ENCODE measurements around the gene ZNF587B. TPM values are rescaled to one million over a fixed set of nuclear protein-coding genes. Genes with fewer than 3 reads are reported as not detected.
"Not testable (repeated sequence)": the region's sequence is repeated elsewhere in the genome, so short reads cannot be mapped to it uniquely, and the experiment has no call there.

Gene ZNF587B
- total RNA-seq, 1 experiment from 2014 or later: 43.2 TPM

- Mint-ChIP-seq H3K36me3 (peaks cover 31% of the 10 kb centered on the region), H3K4me3 (peak within 1 kb of the TSS; percentile 86), H3K4me1 (peaks cover 23% of the 10 kb centered on the region), H3K27ac (peak within 1 kb of the TSS; percentile 95)
- ChIA-PET POLR2A (interaction anchor here (0.6 to 1.0 kb wide), 6 partner anchors 17 to 80 kb away, joined by 3 to 8 read pairs (median 4); partner anchors contain the start of genes ZNF552, ZNF586 and ZNF587B), CTCF (interaction anchor here (0.6 to 1.9 kb wide), 2 partner anchors 28 to 141 kb away, joined by 4 to 8 read pairs; partner anchors contain the start of gene ZNF154)
- peak; percentile 67 for DNase-seq (ENCODE audit: low spot score)
- ATAC-seq: peak; percentile 89
- H3K27me3 Mint-ChIP-seq (ENCODE audit: low read depth); H3K9me3 Mint-ChIP-seq: not testable (repeated sequence)
- TF ChIP-seq MAX (CRISPR knock-in tag; IDR thresholded peaks at IDR 0.05): peak; percentile 45; the same call in 1 of the 2 replicates
- TF ChIP-seq NFATC4 (CRISPR knock-in tag; IDR thresholded peaks at IDR 0.05): peak; percentile 41; the same call in 1 of the 2 replicates
- peak; percentile 81 for TF ChIP-seq GABPB1 (CRISPR knock-in tag; IDR thresholded peaks at IDR 0.05)
- TF ChIP-seq NFYB (CRISPR knock-in tag; conservative IDR thresholded peaks at IDR 0.05; ENCODE audit: low read depth): peak; percentile 77
- 0 out of 2 replicates have a peak, but pooled peaks have one; percentile 43 for TF ChIP-seq AR (CRISPR knock-in tag; IDR thresholded peaks at IDR 0.05)
- 0 out of 2 replicates have a peak, but pooled peaks have one; percentile 35 for TF ChIP-seq NFE2L1 (CRISPR knock-in tag; IDR thresholded peaks at IDR 0.05)
- peak; percentile 57; the same call in 1 of the 2 replicates for TF ChIP-seq FOXK1 (CRISPR knock-in tag; IDR thresholded peaks at IDR 0.05)
- TF ChIP-seq FOXP1 (CRISPR knock-in tag; IDR thresholded peaks at IDR 0.05; ENCODE audit: borderline replicate concordance): peak; percentile 46; the same call in 1 of the 2 replicates
- peak; percentile 54; the same call in 1 of the 2 replicates for TF ChIP-seq MYBL2 (CRISPR knock-in tag; IDR thresholded peaks at IDR 0.05)
- TF ChIP-seq USF1 (CRISPR knock-in tag; IDR thresholded peaks at IDR 0.05): peak; percentile 52; the same call in 1 of the 2 replicates
- peak; percentile 63; the same call in 1 of the 2 replicates for TF ChIP-seq ZNF532 (CRISPR knock-in tag; IDR thresholded peaks at IDR 0.05; ENCODE audit: borderline replicate concordance)
- peak; percentile 71 for TF ChIP-seq ERG (CRISPR knock-in tag; IDR thresholded peaks at IDR 0.05)
- peak; percentile 44; the same call in 1 of the 2 replicates for TF ChIP-seq PRRX2 (CRISPR knock-in tag; IDR thresholded peaks at IDR 0.05)
- TF ChIP-seq SP1 (CRISPR knock-in tag; conservative IDR thresholded peaks at IDR 0.05): 0 out of 2 replicates have a peak, but pooled peaks have one; percentile 27
- TF ChIP-seq, protein P1, sequence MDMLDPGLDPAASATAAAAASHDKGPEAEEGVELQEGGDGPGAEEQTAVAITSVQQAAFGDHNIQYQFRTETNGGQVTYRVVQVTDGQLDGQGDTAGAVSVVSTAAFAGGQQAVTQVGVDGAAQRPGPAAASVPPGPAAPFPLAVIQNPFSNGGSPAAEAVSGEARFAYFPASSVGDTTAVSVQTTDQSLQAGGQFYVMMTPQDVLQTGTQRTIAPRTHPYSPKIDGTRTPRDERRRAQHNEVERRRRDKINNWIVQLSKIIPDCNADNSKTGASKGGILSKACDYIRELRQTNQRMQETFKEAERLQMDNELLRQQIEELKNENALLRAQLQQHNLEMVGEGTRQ (CRISPR knock-in tag; IDR thresholded peaks at IDR 0.05): peak; percentile 55; the same call in 1 of the 2 replicates
- TF ChIP-seq EMX1 (CRISPR knock-in tag; IDR thresholded peaks at IDR 0.05): peak; percentile 79; the same call in 1 of the 2 replicates
Observed at GRCh38 chr19:57849666-57850473, 19.8 kb downstream of the ZNF587B start, which contains the start of gene ZNF587. TSS of gene ZNF587 (plus strand) at chr19:57849859. CDS start at chr19:57850039, 180 bp downstream.

Data from WTC11 (cell line).